Measurements from ENCODE around the gene TRAF3.

DNA sequence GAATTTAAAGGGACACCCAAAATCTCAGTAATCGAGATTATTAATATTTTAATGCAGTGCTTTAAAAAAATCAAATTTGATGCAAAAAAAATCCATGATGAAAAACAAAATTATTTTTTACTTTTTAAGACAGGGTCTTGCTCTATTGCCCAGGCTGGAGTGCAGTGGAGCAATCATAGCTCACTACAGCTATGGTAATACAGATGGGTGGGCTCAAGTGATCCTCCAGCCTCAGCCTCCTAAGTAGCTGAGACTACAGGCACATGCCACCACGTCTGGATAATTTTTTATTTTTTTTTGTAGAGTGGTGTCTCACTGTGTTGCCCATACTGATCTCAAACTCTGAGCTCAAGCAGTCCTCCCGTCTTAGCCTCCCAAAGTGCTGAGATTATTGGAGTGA lies 62.9 kb downstream of the TRAF3 start:
- TF ChIP-seq, protein P1, sequence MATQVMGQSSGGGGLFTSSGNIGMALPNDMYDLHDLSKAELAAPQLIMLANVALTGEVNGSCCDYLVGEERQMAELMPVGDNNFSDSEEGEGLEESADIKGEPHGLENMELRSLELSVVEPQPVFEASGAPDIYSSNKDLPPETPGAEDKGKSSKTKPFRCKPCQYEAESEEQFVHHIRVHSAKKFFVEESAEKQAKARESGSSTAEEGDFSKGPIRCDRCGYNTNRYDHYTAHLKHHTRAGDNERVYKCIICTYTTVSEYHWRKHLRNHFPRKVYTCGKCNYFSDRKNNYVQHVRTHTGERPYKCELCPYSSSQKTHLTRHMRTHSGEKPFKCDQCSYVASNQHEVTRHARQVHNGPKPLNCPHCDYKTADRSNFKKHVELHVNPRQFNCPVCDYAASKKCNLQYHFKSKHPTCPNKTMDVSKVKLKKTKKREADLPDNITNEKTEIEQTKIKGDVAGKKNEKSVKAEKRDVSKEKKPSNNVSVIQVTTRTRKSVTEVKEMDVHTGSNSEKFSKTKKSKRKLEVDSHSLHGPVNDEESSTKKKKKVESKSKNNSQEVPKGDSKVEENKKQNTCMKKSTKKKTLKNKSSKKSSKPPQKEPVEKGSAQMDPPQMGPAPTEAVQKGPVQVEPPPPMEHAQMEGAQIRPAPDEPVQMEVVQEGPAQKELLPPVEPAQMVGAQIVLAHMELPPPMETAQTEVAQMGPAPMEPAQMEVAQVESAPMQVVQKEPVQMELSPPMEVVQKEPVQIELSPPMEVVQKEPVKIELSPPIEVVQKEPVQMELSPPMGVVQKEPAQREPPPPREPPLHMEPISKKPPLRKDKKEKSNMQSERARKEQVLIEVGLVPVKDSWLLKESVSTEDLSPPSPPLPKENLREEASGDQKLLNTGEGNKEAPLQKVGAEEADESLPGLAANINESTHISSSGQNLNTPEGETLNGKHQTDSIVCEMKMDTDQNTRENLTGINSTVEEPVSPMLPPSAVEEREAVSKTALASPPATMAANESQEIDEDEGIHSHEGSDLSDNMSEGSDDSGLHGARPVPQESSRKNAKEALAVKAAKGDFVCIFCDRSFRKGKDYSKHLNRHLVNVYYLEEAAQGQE (IDR thresholded peaks at IDR 0.05; ENCODE audit: insufficient read depth in 1 of 2, low read depth in 2 of 2, low read length in 2 of 2): no peak
- TF ChIP-seq POLR2AphosphoS5 (IDR thresholded peaks at IDR 0.05; ENCODE audit: low read depth, low read length): no peak
- TF ChIP-seq FOXP2 (optimal IDR thresholded peaks at IDR 0.05; ENCODE audit: borderline replicate concordance, extremely low read depth, extremely low read length, insufficient read depth): no peak
